Calu3 (cell line): Measurements from ENCODE around the gene POFUT1. TPM values are rescaled to one million over a fixed set of nuclear protein-coding genes. Genes with fewer than 3 reads are reported as not detected.

ENCODE experiments used
- BruUV-seq: library from RNA; stranded (reverse); fragments of 400-500 nt; replicated peaks from 2 replicates; lab custom pipeline; 2021; lab: Mats Ljungman, UMichigan
- CTCF ChIA-PET: fragments of 300-600 bp; sonication (Branson Sonifier 250); formaldehyde crosslinking; loops from one replicate; lab custom pipeline; 2022; ENCODE audit warnings: antibody characterized with exemption; lab: Charles Lee
- DNase-seq: peaks from one replicate; pipeline ENCODE4 v3.0.0; 2022
- H3K27ac Mint-ChIP-seq: one replicate; pipeline ENCODE4 v1.8.0; 2022; ENCODE audit warnings: mixed read lengths; ENCODE audit not compliant: unreplicated experiment
- H3K27me3 Mint-ChIP-seq: one replicate; pipeline ENCODE4 v1.8.0; 2022; ENCODE audit warnings: mixed read lengths; ENCODE audit not compliant: unreplicated experiment
- H3K36me3 Mint-ChIP-seq: one replicate; pipeline ENCODE4 v1.8.0; 2022; ENCODE audit warnings: mild to moderate bottlenecking, moderate library complexity, mixed read lengths; ENCODE audit not compliant: insufficient read depth, unreplicated experiment
- H3K4me1 Mint-ChIP-seq: one replicate; pipeline ENCODE4 v1.8.0; 2022; ENCODE audit warnings: mild to moderate bottlenecking, low read depth, mixed read lengths; ENCODE audit not compliant: unreplicated experiment
- H3K4me3 Mint-ChIP-seq: one replicate; pipeline ENCODE4 v1.8.0; 2022; ENCODE audit warnings: mild to moderate bottlenecking, low read depth, moderate library complexity, mixed read lengths; ENCODE audit not compliant: unreplicated experiment
- H3K9me3 Mint-ChIP-seq: one replicate; pipeline ENCODE4 v1.8.0; 2022; ENCODE audit warnings: low read depth, mixed read lengths; ENCODE audit not compliant: unreplicated experiment
- intact Hi-C: fragments of 100-400 bp; cut with micrococcal nuclease; formaldehyde crosslinking; loops from one replicate; pipeline ENCODE4 v1.10.0; 2022; ENCODE audit not compliant: unreplicated experiment
- total RNA-seq: library from RNA; stranded (reverse); gene quantifications from 2 replicates; pipeline ENCODE4 v1.2.3, GENCODE V29; 2022
- TF ChIP-seq, protein P1 (sequence below): fragments of 200-600 bp; IDR thresholded peaks from one replicate; pipeline ENCODE4 v1.8.0; 2022; ENCODE audit warnings: antibody characterized with exemption; ENCODE audit not compliant: unreplicated experiment

POFUT1 gene
- total RNA-seq, 1 experiment from 2014 or later, result 87.3 TPM

DNA sequence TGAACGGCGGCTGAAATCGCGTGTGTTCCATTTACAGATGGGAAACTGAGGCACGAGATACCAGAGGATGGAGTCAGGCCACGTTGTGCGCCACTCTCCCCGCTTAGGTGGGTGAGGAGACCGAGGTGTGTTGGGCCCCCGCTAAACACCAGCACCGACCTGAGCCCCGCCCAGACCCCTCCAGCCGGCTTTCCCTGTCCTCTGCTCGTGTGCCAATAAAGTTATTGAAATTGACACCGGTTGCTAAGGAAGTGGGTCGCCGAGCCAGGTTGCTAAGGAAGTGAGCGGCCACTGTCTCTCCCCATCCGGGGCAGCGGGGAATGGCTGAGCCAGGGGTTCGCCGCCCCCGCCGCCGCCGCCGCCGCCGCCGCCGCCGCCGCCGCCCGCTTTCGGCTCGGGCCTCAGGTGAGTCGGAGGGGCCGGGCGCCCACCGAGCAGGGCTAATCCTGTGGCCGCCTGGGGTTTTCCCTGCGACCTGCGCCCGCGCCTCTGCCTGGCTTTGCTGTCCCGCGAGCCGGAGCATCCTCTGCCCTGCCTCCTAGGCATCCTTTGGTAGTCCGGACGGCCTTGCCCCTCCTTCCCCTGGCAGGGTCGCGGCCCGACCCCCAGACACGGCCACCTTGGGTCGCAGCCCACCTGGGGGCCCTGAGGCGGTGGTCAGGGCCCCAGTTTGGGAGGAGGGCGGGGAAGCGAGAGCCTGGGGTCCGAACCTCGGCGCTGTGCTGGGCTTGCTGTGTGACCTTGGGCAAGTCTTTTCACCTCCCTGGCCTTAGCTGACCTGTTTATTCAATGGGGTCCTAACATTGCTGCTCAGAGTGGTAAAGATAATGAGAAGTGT, 69.9 kb downstream of the POFUT1 start, which contains the start of gene KIF3B:
Gene KIF3B (plus strand): TSS at position 291 of the 838 bp plus-strand sequence. CDS start 32,127 bp downstream, outside the sequence.
- intact Hi-C loops, result no loop called here
- H3K4me3 Mint-ChIP-seq, result peak within 1 kb of the TSS; percentile 86
- DNase-seq, result peak; percentile 94
- TF ChIP-seq, protein P1, sequence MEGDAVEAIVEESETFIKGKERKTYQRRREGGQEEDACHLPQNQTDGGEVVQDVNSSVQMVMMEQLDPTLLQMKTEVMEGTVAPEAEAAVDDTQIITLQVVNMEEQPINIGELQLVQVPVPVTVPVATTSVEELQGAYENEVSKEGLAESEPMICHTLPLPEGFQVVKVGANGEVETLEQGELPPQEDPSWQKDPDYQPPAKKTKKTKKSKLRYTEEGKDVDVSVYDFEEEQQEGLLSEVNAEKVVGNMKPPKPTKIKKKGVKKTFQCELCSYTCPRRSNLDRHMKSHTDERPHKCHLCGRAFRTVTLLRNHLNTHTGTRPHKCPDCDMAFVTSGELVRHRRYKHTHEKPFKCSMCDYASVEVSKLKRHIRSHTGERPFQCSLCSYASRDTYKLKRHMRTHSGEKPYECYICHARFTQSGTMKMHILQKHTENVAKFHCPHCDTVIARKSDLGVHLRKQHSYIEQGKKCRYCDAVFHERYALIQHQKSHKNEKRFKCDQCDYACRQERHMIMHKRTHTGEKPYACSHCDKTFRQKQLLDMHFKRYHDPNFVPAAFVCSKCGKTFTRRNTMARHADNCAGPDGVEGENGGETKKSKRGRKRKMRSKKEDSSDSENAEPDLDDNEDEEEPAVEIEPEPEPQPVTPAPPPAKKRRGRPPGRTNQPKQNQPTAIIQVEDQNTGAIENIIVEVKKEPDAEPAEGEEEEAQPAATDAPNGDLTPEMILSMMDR, result no peak
- no peaks in the 10 kb centered on the region for H3K9me3 Mint-ChIP-seq
- H3K27ac Mint-ChIP-seq, result peak within 1 kb of the TSS; percentile 84
- H3K4me1 Mint-ChIP-seq, result peaks cover 23% of the 10 kb centered on the region
- no TSS peak for BruUV-seq
- CTCF ChIA-PET, result interaction anchor here (0.8 kb wide), 1 partner anchor 14 kb away, joined by 3 read pairs; no protein-coding TSS in a partner anchor
- H3K27me3 Mint-ChIP-seq, result no peaks in the 10 kb centered on the region
- H3K36me3 Mint-ChIP-seq, result peaks cover 29% of the 10 kb centered on the region

DNA sequence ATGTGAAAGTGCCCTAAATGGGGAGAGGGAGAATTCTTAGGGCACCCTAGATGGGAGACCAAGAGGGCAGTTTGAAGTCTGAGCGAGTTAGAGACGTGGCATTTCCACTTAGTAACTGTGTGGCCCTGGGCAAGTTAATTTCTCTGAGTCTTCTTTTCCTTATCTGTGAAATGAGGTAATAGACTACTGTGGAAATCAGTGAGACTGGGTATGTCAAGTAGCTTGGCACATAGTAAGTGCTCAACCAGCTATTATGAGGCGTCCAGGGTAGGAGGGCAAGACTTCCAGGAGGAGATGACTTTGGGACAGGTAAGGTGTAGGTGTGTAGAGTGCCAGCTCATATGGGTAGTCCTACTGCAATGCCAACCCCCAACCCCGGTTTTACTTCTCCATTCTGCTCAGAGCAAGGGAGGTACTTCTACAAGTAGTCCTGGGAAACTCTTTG, 70.5 kb downstream of the POFUT1 start:
- Mint-ChIP-seq H3K27me3 (no peaks in the 10 kb centered on the region), H3K4me3 (peak overlapping the region; percentile 86), H3K9me3 (no peaks in the 10 kb centered on the region), H3K4me1 (peaks cover 23% of the 10 kb centered on the region), H3K27ac (peak overlapping the region; percentile 84), H3K36me3 (peaks cover 29% of the 10 kb centered on the region)
- CTCF ChIA-PET, result interaction anchor here (0.6 to 0.8 kb wide), 2 partner anchors 9 to 14 kb away, joined by 3 to 4 read pairs; no protein-coding TSS in a partner anchor
- no peak for DNase-seq
- intact Hi-C loops, result no loop called here
- no TSS peak for BruUV-seq
- TF ChIP-seq, protein P1, result no peak

DNA sequence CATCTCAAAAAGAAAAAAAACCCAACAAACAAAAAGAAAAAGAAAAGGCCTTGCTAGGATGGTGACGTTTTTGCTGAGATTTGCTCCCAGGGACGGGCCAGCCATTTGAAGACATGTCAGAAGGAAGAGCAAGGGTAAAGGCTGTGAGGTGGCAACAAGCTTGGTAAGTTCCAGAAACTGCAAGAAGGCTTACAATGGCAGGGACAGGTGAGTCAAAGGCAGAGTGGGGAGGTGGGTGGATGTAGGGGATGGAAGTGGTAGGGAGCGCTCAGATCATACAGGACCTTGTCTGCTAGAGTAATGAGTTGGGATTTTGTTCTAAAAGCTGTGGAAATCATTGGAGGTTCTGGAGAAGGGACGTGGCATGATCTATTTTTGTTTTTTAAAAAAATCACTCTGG, 74.0 kb downstream of the POFUT1 start:
- intact Hi-C loops, result no loop called here

DNA sequence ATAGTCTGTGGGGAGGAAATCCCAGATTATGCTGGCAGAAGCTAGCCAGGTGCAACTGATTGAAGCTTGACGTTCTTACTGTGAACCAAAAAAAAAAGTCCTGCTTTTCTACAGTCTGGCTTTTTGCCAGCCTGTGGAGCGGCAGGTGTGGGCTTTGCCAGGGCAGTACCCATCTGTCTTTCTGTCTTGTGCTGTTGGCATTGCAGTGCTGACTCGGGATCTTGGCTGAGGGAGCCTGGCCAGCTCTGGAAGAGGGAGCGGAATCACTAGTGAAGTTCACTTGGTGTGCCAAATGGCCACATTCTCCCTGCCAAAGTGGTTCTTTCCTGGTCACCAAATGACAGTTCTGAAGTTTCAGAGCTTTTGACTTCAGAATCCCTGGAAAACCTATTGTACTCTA, 74.8 kb downstream of the POFUT1 start:
- CTCF ChIA-PET, result interaction anchor here (0.6 kb wide), 1 partner anchor 32 kb away, joined by 3 read pairs; no protein-coding TSS in a partner anchor
- H3K4me3 Mint-ChIP-seq, result no peak overlapping the region
- no peak overlapping the region for H3K27ac Mint-ChIP-seq
- TF ChIP-seq, protein P1, result no peak
- intact Hi-C loops, result no loop called here
- H3K9me3 Mint-ChIP-seq, result no peaks in the 10 kb centered on the region
- no TSS peak for BruUV-seq
- no peak for DNase-seq
- peaks cover 32% of the 10 kb centered on the region for H3K4me1 Mint-ChIP-seq
- H3K27me3 Mint-ChIP-seq, result no peaks in the 10 kb centered on the region
- H3K36me3 Mint-ChIP-seq, result peaks cover 10% of the 10 kb centered on the region

More for the DNA sequence above, 74.0 kb downstream of the POFUT1 start:
- Mint-ChIP-seq H3K36me3 (peaks cover 17% of the 10 kb centered on the region), H3K9me3 (no peaks in the 10 kb centered on the region), H3K4me1 (peaks cover 32% of the 10 kb centered on the region), H3K27ac (no peak overlapping the region), H3K27me3 (no peaks in the 10 kb centered on the region), H3K4me3 (no peak overlapping the region)
- no TSS peak for BruUV-seq
- no peak for DNase-seq
- TF ChIP-seq, protein P1, result no peak
- CTCF ChIA-PET, result interaction anchor here (0.6 kb wide), 1 partner anchor 31 kb away, joined by 3 read pairs; no protein-coding TSS in a partner anchor
